ENCODE data around the gene MRGPRX3. TPM values are rescaled to one million over a fixed set of nuclear protein-coding genes. Genes with fewer than 3 reads are reported as not detected.

The MRGPRX3 gene
- total RNA-seq, 1 donor from 2014 or later = not detected

DNA sequence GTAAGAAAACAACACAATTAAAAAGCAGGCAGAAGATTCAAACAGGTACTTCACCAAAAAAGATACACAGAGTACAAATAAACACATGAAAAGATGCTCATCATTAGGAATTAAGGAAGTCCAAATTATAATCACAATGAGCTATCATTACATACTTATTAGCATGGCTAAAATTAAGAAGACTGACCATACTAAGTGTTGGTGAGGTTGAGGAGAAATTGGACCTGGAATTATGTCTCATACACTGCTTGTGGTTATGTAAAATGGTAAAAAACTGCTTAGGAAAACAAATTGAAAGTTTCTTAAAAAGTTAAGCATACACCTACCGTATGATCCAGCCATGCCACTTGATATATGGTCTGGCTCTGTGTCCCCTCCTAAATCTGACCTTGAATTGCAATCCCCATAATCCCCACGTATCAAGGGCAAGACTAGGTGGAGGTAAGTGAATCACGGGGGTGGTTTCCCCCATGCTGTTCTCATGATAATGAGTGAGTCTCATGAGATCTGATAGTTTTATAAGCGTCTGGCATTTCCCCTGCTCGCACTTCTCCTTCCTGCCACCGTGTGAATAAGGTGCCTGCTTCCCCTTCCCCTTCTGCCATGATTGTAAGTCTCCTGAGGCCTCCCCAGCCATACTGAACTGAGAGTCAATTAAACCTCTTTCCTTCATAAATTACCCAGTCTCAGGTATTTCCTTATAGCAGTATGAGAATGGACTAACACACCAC is 31.3 kb upstream of the MRGPRX3 start:
- H3K27ac Mint-ChIP-seq (ENCODE audit: unreplicated experiment) = peak overlapping the region; percentile 42
- H3K36me3 Mint-ChIP-seq (ENCODE audit: low read depth) = peaks cover 13% of the 10 kb centered on the region
- TF ChIP-seq, protein P1, sequence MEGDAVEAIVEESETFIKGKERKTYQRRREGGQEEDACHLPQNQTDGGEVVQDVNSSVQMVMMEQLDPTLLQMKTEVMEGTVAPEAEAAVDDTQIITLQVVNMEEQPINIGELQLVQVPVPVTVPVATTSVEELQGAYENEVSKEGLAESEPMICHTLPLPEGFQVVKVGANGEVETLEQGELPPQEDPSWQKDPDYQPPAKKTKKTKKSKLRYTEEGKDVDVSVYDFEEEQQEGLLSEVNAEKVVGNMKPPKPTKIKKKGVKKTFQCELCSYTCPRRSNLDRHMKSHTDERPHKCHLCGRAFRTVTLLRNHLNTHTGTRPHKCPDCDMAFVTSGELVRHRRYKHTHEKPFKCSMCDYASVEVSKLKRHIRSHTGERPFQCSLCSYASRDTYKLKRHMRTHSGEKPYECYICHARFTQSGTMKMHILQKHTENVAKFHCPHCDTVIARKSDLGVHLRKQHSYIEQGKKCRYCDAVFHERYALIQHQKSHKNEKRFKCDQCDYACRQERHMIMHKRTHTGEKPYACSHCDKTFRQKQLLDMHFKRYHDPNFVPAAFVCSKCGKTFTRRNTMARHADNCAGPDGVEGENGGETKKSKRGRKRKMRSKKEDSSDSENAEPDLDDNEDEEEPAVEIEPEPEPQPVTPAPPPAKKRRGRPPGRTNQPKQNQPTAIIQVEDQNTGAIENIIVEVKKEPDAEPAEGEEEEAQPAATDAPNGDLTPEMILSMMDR (IDR thresholded peaks at IDR 0.05) = no peak
- no peak overlapping the region for H3K4me3 Mint-ChIP-seq (ENCODE audit: unreplicated experiment)
- no peaks in the 10 kb centered on the region for H3K9me3 Mint-ChIP-seq (ENCODE audit: low read depth)
- DNase-seq (ENCODE audit: low spot score) = no peak
- H3K27me3 Mint-ChIP-seq (ENCODE audit: low read depth) = no peaks in the 10 kb centered on the region
- H3K4me1 Mint-ChIP-seq (ENCODE audit: low read depth) = peaks cover 10% of the 10 kb centered on the region

DNA sequence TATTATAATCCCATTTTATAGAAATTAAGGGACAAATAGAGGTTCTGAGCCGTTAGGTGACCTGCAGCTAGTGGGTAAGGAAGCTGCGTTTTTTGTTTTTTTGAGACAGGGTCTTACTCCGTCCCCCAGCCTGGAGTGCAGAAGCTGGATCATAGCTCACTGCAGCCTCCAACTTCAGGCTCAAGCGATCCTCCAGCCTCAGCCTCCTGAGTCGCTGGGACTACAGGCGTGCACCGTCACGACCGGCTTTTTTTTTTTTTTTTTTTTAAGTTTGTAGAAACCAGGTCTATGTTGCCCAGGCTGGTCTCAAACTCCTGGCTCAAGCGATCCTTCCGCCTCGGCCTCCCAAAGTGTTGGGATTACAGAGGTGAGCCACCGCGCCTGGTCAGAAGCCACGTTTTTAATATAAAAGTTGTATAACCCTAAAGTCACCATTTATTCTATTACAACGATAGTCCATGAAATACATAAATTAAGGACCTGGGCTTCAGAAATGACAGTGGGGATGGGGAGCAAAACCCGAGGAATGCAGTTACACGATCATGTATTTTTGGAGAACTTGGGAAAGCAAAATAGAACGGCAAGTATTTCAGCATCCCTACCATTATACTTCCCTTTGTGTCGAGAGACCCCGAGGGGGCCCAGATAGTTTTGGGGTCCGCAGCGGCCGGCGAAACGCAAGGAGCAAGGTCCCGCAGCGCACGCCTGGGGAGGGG is 27.1 kb upstream of the MRGPRX3 start:
- H3K4me3 Mint-ChIP-seq (ENCODE audit: unreplicated experiment) = peak overlapping the region; percentile 91
- TF ChIP-seq, protein P1 (IDR thresholded peaks at IDR 0.05) = no peak
- peaks cover 7% of the 10 kb centered on the region for H3K36me3 Mint-ChIP-seq (ENCODE audit: low read depth)
- no peak overlapping the region for H3K27ac Mint-ChIP-seq (ENCODE audit: unreplicated experiment)
- H3K9me3 Mint-ChIP-seq (ENCODE audit: low read depth) = no peaks in the 10 kb centered on the region
- H3K27me3 Mint-ChIP-seq (ENCODE audit: low read depth) = no peaks in the 10 kb centered on the region
- H3K4me1 Mint-ChIP-seq (ENCODE audit: low read depth) = peaks cover 11% of the 10 kb centered on the region
- no peak for DNase-seq (ENCODE audit: low spot score)

DNA sequence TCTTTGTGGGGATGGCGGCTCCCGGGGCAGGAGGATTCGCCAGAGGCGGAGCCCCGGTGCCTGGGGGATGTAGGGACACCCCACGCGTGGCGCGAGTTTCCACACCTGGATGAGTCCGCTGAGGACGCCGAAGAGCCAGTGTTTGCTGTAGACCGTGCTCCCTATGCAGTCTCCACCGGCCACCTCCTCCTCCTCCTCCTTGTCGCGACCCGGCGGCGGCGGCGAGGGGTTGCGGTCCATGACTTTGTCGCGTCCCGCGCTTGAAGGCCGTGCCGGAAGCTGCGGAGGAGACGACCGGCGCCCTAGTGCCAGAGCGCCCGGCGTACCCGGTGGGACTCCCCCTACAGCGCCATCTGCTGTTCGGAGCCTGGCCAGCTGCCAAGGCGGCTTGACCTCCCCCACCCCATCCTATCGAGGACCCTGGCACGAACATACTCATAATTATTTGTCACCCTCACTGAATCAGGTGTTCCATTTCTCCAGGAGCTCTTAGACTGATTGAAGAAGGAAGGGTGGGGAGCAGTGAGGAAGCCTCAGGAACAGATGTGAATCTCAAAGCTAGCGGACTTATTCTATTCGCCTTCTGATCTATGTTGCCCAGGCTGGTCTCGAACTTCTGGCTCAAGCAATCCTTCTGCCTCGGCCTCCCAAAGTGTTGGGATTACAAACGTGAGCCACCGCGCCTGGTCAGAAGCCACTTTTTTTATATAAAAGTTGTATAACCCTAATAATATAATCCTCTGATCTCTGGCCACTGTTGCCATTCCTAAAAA is 26.4 kb upstream of the MRGPRX3 start, which contains the start of gene SAAL1:
TSS of gene SAAL1 (minus strand) at position 281 of the 773 bp plus-strand sequence. CDS start at position 240, 41 bp downstream.
- peaks cover 11% of the 10 kb centered on the region for H3K4me1 Mint-ChIP-seq (ENCODE audit: low read depth)
- TF ChIP-seq, protein P1 (IDR thresholded peaks at IDR 0.05) = peak; percentile 90
- DNase-seq (ENCODE audit: low spot score) = no peak
- peaks cover 2% of the 10 kb centered on the region for H3K27me3 Mint-ChIP-seq (ENCODE audit: low read depth)
- H3K27ac Mint-ChIP-seq (ENCODE audit: unreplicated experiment) = no peak within 1 kb of the TSS
- no peaks in the 10 kb centered on the region for H3K9me3 Mint-ChIP-seq (ENCODE audit: low read depth)
- peak within 1 kb of the TSS; percentile 91 for H3K4me3 Mint-ChIP-seq (ENCODE audit: unreplicated experiment)
- H3K36me3 Mint-ChIP-seq (ENCODE audit: low read depth) = peaks cover 7% of the 10 kb centered on the region

DNA sequence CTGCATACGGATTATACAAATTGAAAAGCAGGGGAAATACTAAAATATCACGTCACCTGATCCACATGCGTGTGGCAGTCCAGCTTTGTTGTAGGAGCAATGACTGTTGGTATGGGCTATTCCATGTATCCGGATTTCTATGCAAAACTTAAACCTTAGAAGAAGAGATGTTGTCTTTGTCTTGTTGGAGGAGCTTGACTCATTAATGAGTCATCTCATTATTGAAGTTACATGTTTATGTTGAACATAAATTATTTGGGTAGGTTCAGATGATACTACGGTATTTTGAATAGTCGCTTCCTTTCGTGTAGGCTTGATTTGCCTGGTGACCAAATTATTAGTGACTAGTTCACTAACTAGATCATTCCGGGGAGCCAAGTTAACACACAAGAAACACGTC is 25.7 kb upstream of the MRGPRX3 start:
- Mint-ChIP-seq H3K4me3 (ENCODE audit: unreplicated experiment) (no peak overlapping the region), H3K9me3 (ENCODE audit: low read depth) (no peaks in the 10 kb centered on the region), H3K27me3 (ENCODE audit: low read depth) (peaks cover 4% of the 10 kb centered on the region), H3K36me3 (ENCODE audit: low read depth) (peaks cover 1% of the 10 kb centered on the region), H3K27ac (ENCODE audit: unreplicated experiment) (no peak overlapping the region), H3K4me1 (ENCODE audit: low read depth) (peaks cover 11% of the 10 kb centered on the region)
- no peak for DNase-seq (ENCODE audit: low spot score)
- TF ChIP-seq, protein P1 (IDR thresholded peaks at IDR 0.05) = no peak

DNA sequence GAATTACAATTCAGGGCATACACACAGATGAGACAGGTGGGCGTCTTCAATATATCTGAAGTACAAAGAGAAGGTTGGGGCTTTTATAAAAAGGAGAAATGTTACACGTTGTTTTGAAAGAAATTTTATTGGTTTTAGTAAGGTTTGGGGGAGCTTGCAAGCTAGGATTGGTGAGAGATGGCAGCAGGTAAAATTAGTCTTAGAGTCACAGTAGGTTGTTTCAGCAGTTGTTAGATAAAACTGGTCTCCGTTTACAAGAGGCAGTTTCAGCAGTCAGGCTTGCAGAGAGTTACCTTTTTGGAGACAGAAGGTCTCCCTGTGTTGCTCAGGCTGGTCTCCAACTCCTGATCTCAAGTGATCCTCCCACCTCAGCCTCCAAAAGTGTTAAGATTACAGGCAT is 24.1 kb upstream of the MRGPRX3 start:
- Mint-ChIP-seq H3K9me3 (ENCODE audit: low read depth) (no peaks in the 10 kb centered on the region), H3K4me1 (ENCODE audit: low read depth) (peaks cover 11% of the 10 kb centered on the region), H3K36me3 (ENCODE audit: low read depth) (no peaks in the 10 kb centered on the region), H3K4me3 (ENCODE audit: unreplicated experiment) (no peak overlapping the region), H3K27me3 (ENCODE audit: low read depth) (peaks cover 13% of the 10 kb centered on the region), H3K27ac (ENCODE audit: unreplicated experiment) (no peak overlapping the region)
- TF ChIP-seq, protein P1 (IDR thresholded peaks at IDR 0.05) = no peak
- DNase-seq (ENCODE audit: low spot score) = no peak
